WERI-Rb-1 (cell line): ENCODE results near the gene C20orf144.

Experiments
- DNase-seq: peaks from one replicate; pipeline ENCODE4 v3.0.0-alpha.2; 2020
- H3K27ac ChIP-seq: fragments of 250-450 bp; sonication (Bioruptor Pico); 2 replicates; pipeline ENCODE4 v1.5.1; 2020; ENCODE audit warnings: mild to moderate bottlenecking, moderate library complexity
- H3K27me3 ChIP-seq: fragments of 250-450 bp; sonication (Bioruptor Pico); 2 replicates; pipeline ENCODE4 v1.5.1; 2021; ENCODE audit warnings: mild to moderate bottlenecking, low read depth, moderate library complexity; ENCODE audit not compliant: insufficient read depth, severe bottlenecking
- H3K36me3 ChIP-seq: fragments of 250-450 bp; sonication (Bioruptor Pico); 2 replicates; pipeline ENCODE4 v1.5.1; 2020; ENCODE audit warnings: mild to moderate bottlenecking, moderate library complexity
- H3K4me3 ChIP-seq: 2 replicates; pipeline ENCODE4 v1.5.1; 2011; ENCODE audit warnings: low read depth, mild to moderate bottlenecking, control low read depth, low read length
- H3K9me3 ChIP-seq: fragments of 250-450 bp; sonication (Bioruptor Pico); 2 replicates; pipeline ENCODE4 v1.5.1; 2021; ENCODE audit warnings: mild to moderate bottlenecking, moderate library complexity; ENCODE audit not compliant: severe bottlenecking
- CTCF ChIP-seq: IDR thresholded peaks from 2 replicates; pipeline ENCODE4 v1.5.1; 2011; ENCODE audit warnings: low read depth, mild to moderate bottlenecking, control low read depth, inconsistent platforms, low read length

The C20orf144 gene

GRCh38 chr20:33676652-33677645 lies 14.8 kb downstream of the C20orf144 start:
- no peak overlapping the region for H3K27ac ChIP-seq
- H3K36me3 ChIP-seq: peaks cover 57% of the 10 kb centered on the region
- no peaks in the 10 kb centered on the region for H3K27me3 ChIP-seq
- H3K4me3 ChIP-seq: no peak overlapping the region
- no peak for TF ChIP-seq CTCF
- H3K9me3 ChIP-seq: no peaks in the 10 kb centered on the region
- no peak for DNase-seq

GRCh38 chr20:33677991-33678702 lies 16.0 kb downstream of the C20orf144 start:
- H3K27me3 ChIP-seq: no peaks in the 10 kb centered on the region
- no peaks in the 10 kb centered on the region for H3K9me3 ChIP-seq
- H3K36me3 ChIP-seq: peaks cover 64% of the 10 kb centered on the region
- no peak for DNase-seq
- no peak for TF ChIP-seq CTCF
- no peak overlapping the region for H3K4me3 ChIP-seq
- no peak overlapping the region for H3K27ac ChIP-seq

- H3K36me3 ChIP-seq: peaks cover 81% of the 10 kb centered on the region
- no peak for DNase-seq
- no peak overlapping the region for H3K4me3 ChIP-seq
- H3K9me3 ChIP-seq: no peaks in the 10 kb centered on the region
- no peaks in the 10 kb centered on the region for H3K27me3 ChIP-seq
- no peak overlapping the region for H3K27ac ChIP-seq
- no peak for TF ChIP-seq CTCF
Measured at GRCh38 chr20:33679758-33680485, 17.8 kb downstream of the C20orf144 start.

- Histone ChIP-seq H3K27ac (no peak overlapping the region), H3K36me3 (peaks cover 88% of the 10 kb centered on the region), H3K27me3 (no peaks in the 10 kb centered on the region), H3K9me3 (no peaks in the 10 kb centered on the region), H3K4me3 (no peak overlapping the region)
- DNase-seq: no peak
- no peak for TF ChIP-seq CTCF
Measured at GRCh38 chr20:33680686-33681085, 18.6 kb downstream of the C20orf144 start.

- DNase-seq: no peak
- no peaks in the 10 kb centered on the region for H3K27me3 ChIP-seq
- H3K4me3 ChIP-seq: no peak overlapping the region
- H3K36me3 ChIP-seq: peaks cover 83% of the 10 kb centered on the region
- no peak for TF ChIP-seq CTCF
- no peak overlapping the region for H3K27ac ChIP-seq
- no peaks in the 10 kb centered on the region for H3K9me3 ChIP-seq
Measured at GRCh38 chr20:33681288-33681687, 19.2 kb downstream of the C20orf144 start.
